Femur (tissue), 1 donor: ENCODE data around the gene TEF.

Source experiments
- DNase-seq: peaks from one replicate; pipeline ENCODE4 v3.0.0-alpha.2; 2017

The TEF gene, protein sequence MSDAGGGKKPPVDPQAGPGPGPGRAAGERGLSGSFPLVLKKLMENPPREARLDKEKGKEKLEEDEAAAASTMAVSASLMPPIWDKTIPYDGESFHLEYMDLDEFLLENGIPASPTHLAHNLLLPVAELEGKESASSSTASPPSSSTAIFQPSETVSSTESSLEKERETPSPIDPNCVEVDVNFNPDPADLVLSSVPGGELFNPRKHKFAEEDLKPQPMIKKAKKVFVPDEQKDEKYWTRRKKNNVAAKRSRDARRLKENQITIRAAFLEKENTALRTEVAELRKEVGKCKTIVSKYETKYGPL

DNA sequence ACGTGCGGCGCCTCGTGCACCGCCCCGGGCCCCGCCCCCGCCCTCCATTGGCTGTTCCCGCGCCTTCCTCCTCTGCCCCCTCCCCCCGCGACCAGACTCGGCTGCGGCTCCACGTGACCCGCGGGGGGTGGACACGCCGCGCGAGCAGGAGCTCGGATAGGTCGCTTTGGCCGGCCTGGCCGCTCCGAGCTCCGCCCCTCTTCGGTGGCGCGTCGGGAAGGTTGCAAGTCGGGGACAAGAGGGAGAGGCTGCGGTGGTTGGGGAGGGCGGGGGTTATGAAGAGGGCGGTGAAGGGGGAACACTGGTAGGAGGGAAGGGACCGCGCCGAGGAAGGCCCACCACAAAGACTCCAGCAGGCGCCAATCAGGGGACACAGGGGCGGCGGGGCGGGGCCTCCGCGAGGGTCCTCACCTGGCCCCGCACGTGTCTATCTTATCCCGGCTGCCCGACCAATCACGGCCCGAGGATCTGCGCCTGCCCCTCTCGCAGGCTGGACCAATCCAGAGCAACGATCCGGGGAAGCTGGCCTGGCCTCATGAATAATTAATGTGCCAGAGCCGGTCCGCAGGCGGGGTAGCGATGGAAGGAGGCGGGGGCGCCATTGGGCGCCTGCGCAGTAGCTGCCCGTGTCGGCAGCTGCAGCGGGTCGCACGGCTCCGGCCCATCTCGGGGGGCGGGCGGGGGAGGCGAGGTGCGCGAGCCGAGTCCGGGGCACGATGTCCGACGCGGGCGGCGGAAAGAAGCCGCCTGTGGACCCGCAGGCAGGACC is at the start of gene TEF:
TEF (plus strand) TSS at position 614 of the 769 bp plus-strand sequence; CDS start at position 717, 103 bp downstream.
- DNase-seq = peak; percentile 99

DNA sequence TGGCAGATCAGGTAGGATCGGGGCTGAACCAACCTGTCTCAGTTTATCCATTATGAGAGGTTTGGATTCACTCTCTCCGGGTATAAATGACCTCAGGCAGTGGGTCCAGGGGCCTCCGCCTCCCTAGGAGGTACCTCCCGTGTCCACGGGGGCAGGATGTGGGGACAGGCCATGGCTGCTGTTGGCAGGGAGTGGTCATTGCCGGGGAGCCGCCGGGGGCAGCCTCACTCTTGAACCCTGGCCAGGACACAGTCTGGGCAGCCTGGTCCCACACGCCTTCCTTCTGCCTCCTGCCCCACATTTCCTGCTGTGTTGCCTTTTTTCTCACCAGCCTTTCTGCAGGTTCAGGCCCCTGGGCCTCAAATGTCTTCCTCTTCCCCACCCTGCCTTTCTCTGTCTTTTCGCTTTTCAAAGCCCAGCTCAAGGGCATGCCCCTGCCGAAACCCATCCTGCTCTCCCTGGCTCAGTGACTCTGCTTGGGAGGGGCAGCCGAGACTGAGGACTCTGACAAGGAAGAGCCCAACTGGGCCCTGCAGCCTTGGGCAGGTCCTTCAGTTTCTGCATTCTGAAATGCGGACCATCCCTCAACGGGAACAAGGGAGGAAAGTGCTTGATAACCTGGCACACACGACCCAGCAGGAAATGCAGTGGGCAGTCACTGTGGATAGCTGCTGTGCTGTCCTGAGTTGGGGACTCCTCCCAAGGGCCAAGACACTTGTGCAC is 49.4 kb upstream of the TEF start:
- DNase-seq = no peak

DNA sequence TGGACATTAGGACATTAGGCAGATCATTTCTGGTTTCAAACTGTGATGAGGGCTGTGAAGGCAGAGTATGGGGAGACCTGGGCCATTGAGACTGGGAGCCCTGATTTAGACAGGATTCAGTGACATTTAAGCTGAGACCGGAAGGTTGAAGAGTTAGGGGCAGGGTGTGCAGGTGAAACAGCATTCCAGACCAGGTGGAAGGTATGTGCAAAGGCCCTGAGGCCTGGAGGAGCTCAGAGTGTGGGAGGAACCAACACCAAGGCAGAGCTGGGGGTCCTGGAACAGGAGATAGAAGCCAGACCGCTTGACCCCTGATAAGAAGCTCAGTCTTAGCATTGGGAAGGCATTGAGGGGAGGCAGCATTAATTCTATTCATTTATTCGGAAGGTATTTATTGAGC is 47.9 kb upstream of the TEF start:
- no peak for DNase-seq

DNA sequence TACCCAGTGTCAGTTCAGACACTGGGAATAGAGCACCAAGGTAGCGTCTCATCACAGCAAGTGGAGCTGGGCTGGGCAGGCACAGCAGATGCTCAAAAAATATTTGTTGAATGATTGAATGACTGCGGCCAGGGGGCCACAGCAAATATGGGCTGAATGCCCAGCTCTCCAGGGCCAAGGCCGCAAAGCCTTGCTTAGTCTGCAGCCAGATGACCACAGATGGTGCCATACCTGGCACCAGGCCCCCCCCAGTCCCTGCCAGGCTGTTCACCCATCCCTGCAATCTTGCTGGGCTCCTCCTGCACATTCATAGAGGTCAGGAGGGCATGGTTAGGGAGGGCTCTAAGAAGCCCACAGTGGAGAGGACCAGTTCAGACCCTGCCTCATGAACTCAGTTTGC is 47.5 kb upstream of the TEF start:
- no peak for DNase-seq

DNA sequence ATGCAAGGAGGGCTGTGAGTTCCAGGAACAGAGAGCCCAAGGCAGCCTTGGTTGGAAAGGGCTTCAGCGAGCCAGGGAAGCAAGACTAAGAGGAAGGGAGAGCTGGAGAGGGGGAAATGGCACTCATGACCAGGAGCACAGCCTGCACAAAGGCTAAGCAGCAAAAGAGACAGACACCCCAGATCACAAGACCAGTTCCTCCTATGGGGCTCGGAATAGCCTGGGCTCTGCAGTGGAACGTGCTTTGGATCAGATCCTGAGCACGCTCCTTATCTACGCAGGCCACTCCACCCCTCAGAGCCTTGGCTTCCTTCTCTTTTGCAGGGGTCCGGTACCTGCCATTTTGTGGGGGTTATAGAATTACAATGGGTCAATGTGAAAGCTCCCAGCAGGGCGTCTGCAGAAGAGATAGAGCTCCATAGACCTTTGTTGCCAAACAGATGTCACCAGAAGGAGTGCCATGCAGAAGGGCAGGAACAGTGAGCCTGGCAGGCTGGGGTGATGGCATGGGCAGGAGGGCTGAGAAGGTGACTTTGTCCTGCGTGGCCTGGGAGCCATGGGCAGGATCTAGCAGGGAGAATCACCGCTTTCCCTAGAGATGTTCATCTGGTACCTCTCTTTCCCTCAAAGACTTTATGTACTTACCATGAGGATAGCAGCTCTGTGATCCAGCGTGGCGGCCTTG is 46.6 kb upstream of the TEF start:
- no peak for DNase-seq

DNA sequence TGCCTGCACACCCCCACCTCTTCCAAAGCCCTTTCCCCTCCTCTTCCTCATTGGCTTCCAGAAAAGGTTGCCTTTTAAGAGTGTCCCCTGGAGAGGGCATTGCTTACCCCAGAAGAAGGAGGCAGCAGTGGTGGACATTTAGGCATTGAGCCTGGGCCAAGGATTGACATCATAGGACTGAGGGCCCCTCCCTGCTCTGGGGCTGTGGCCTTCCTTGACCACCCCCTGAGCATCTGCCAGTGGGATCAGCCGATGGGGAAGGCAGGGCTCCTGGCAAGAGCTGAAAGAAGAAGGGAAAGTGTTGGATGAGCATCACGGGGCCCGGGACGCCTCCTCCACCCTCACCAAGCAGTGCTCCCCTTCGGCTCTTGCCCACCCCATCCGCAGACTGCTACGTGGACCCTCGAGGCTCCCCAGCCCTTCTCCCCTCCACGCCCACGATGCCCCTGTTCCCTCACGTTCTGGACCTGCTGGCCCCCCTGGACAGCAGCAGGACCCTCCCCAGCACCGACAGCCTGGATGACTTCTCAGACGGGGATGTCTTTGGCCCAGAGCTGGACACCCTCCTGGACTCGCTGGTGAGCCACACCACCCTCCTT is 43.0 kb upstream of the TEF start:
- no peak for DNase-seq

DNA sequence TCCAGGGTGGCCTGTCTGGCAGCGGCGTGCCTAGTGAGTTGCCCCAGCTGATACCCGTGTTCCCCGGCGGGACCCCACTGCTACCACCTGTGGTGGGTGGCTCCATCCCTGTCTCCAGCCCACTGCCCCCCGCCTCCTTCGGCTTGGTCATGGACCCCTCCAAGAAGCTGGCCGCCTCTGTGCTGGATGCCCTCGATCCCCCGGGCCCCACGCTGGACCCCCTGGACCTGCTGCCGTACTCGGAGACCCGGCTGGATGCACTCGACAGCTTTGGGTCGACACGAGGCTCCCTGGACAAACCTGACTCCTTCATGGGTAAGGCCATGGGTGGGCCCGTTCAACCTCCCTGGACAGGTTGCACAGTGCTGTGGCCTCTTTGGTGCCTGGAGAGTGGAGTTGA is 41.9 kb upstream of the TEF start:
- no peak for DNase-seq

DNA sequence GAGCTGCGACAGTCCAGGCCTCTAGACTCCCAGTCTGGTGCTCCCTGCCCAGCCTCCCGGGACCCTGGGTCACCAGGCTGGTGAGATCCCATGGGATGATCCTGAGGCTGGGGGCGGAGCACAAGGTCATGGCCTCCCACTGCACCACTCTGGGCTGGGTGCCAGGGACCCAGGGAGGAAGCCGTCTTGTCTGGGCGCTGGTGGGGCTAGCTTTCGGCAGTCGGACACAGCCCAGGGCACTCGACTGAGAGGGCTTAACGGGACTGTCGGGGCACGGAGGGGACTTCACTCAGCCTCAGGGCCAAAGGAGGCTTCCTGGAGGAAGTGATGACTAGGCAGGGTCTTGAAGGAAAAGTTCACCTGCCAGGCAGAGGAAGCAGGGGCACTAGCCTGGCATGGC is 41.4 kb upstream of the TEF start:
- DNase-seq = no peak

DNA sequence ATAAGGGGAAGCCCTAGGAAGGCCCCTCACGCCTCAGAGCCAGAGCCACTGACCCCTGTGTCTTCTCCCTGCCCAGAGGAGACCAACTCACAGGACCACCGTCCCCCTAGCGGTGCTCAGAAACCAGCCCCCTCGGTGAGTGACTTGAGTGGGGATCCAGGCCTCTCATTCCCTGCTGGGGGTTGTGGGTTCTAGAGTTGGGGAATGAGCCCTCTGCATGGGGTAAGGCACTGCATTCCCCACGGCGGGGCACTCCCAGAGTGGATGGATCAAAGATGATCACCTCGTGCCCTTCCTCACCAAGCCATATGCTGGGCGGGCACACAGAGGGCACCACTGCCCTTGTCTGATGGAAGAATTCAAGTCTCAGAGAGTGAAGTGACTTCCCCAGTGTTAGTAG is 40.7 kb upstream of the TEF start:
- no peak for DNase-seq

DNA sequence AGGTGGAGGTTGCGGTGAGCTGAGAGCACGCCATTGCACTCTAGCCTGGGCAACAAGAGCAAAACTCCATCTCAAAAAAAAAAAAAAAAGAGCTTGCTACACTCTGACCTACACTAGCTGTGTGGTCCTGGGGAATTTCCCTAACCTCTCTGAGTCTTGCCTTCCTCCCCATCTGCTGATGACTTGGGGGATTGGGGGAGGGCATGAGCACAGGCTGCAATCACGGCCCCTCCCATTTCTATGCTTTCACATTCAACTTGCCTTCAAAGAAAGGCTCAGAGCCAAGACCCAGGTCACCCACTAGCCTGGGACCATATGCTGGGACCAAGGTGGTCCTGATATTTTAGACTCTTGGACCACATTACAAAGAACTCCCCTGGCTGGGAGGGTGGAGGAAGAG is 39.8 kb upstream of the TEF start:
- no peak for DNase-seq

DNA sequence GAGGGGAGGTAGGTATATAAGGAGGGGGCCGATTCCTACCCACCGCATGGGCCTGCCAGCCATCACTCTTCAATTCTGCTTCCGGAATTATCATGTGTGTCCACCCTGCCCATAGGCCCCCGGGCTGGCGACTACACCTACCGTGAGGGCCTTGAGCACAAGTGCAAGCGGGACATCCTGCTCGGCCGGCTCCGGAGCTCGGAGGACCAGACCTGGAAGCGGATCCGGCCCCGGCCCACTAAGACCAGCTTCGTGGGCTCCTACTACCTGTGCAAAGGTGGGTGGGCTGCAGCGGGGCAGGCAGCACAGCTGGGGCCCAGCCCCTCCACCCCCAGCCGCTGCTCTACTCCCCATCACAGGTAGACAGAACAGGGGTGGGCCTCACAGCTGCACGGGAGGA is 38.4 kb upstream of the TEF start:
- DNase-seq = no peak

DNA sequence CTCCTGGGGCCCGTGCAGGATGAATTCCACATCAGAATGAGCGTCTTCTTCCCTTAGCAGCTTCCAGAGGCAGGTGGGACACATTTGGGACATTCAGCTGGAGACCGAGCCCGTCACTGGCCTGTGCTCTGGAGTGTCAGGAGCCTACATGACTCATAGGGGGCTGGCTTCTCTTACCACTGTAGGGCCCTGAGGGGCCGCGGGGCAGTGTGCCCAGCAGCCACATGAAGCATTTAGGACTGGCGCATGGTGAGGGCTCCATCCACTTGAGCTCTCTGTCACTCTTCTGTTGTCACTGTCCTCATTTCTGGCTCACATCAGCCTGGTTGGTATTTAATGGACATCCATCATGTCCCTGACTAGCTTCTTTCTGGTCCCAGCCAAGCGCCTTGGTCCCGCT is 38.0 kb upstream of the TEF start:
- no peak for DNase-seq

DNA sequence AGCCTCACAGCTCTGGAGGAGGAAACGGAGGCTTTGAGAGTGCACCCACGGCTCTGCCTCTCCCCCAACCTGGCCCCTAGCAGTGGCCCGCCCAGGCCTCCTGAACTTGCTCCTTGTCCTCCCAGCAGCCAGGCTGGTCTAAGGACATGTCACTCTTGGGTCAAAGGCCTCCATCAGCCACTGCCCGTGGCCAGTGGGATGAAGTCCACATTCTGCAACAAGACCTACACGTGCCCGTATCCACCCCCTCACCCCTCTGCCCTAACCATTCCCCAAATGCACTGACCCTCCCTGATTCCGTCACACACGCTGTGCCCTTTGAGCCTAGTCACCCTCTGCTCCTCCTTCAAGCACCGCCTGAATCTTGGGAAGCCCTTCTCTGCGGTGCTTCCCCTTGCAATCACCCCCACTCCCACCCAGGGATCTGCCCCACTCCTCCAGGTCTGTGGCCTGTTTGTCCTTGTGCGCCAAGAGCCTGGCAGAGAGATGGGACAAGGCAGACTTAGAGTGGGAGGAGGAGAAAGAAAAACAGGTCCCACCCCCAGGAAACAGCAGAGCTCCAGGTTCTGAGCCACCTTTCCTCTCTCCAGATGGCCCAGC is 37.5 kb upstream of the TEF start:
- DNase-seq = no peak

DNA sequence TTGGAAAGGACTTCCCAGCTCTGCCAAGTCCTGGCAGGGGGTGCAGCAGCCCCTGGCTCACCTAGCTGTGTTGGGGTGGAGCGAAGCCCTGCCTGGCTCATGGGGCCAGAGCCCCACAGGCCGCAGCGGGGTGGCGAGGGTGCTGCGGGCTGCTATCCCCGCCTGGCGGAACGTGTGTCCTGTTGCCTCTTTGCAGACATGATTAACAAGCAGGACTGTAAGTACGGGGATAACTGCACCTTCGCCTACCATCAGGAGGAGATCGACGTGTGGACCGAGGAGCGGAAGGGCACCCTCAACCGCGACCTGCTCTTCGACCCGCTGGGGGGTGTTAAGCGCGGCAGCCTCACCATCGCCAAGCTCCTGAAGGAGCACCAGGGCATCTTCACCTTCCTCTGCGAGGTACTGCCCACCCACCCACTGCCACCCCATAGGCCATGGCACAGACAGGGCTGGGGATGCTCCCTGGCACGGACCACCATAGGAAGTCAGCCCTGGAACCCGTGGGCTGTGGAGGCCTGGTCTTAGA is 35.9 kb upstream of the TEF start:
- DNase-seq = no peak

DNA sequence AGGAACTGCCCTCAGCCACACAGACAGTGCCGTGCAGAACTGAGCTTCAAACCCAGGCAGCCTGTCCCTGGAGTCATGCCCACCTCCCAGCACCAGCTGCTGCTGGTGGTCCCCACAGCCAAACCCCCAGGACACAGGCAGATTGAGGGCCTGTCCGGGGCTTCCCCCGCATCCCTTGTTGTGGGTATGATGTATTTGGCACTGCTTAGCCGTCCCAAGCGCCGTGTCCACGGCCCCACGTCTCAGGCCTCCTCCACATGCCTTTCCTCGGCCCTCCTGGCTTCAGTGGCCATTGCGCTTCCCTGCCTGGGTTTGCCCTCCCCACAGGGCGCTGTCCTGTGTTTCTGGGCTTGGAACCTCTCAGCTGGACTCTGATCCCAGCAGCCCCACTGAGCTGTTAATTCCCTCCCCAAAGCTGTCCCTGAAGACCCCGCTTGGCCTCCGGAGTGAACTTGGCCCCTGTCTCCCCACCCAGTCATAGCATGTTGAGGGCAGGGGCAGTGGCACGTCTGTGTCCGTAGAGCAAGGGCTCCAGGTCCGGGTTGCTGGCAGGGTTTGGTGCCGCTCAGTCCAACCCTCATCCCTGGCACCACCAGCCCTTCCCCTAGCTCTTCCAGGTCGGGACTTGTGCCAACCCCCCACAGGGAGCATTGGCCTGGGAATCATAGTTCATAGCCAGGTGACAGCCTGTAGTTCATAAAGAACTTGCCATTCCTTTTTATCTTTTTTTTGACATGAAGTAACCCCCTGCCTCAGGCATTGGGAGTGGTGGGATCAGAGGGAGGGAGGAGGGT is 34.5 kb upstream of the TEF start:
- no peak for DNase-seq

DNA sequence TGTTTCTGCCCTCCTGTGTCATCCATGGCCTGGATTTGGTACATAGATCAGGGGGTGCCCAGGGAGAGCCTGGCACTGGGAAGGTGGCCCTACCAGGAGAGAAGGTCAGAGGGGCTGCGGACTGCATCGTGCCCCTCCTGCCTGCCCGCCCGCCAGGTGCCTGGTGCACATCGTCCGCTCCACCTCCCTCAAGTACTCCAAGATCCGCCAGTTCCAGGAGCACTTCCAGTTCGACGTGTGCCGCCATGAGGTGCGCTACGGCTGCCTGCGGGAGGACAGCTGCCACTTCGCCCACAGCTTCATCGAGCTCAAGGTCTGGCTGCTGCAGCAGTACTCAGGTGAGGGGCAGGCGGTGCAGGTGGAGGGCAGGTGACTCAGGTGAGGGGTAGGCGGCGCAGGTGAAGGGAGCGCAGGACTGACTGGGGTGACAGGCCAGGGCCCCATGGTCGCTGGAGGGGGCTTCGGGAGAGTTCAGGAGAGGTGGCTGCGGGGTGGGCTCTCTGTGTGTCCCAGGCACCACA is 32.7 kb upstream of the TEF start:
- DNase-seq = no peak

DNA sequence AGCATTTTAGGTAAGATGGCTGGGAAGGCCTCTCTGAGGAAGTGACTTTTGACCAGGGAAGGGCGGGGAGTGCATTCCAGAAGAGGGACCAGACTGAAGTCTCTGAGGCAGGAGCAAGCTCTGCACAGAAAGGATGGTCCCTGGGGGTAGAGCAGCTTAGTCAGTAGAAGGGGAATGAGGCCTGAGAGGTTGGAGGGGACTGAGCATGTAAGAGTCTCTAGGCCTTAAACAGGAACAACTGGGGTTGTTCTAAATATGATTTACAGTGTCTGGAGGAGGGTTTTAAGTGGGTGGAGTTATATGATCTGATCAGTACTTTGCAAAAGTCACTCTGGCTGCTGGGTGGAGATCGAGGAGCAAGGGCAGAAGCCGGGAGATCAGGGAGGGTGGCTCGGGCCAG is 31.7 kb upstream of the TEF start:
- no peak for DNase-seq

DNA sequence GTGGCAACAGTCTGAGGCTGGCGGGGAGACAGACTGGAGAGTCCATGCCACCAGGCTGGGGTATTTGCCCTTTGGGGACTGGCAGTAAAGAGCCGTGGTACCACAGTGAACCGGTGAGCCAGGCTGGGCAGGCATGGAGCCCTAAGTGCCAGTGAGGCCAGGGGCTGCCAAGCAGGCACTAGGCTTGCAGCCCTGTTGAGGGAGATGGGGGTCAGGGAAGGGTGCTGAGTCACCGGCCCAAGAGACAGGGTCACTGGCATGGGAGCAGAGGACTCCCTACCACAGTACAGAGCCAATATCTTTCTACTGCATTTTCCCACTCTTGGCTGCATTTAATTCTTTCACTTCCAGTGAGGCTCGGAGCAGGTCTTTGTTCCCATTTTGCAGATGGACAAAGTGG is 30.7 kb upstream of the TEF start:
- DNase-seq = no peak

DNA sequence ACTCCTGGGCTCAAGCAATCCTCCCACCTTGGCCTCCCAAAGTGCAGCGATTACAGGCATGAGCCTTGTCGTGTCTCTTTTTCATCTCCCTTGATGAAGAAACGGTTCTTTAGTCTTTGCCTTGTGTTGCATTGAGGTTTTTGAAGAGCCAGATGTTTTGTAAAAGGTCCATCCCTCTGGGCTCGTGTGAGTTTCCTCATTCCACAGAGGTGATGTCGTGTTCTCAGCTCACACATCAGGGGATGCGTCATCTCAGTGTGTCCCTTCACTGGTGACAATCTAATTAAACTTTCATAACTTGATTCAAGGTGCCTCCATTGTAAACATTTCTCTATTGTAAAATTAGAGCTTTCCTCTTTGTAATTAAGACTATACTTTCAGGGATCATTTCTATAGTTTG is 29.7 kb upstream of the TEF start:
- DNase-seq = no peak

DNA sequence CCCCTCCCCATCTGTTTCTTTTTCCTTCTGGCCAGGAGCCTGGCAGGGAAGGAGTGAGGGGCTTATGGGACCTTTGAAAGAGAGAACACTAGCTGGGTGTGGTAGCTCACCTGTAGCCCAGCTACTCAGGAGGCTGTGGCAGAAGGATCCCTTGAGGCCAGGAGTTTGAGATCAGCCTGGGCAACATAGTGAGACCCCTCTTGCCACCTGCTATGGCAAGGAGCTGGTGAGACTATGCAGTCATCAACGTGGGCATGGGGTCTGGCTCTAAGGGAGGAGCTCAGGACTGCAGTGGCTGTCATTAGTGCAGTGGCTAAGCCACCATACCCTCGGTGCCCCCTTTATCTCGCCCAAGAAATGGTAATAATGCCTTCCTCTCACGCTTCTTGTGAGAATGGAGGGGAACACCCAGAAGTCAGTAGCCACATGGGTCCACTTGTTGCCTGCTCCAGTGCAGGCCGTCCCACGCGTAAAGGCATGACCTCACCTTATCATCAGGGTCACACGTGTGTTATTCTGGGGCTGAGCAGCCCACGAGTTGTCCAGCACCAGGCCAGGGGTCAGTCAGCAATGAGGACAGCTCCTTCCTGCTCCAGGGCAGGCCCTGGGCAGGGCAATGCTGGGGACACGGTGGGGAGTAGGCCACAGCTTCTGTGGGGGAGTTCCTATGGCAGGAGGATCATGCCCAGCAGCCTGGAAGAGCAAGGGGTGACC is 27.7 kb upstream of the TEF start:
- no peak for DNase-seq

DNA sequence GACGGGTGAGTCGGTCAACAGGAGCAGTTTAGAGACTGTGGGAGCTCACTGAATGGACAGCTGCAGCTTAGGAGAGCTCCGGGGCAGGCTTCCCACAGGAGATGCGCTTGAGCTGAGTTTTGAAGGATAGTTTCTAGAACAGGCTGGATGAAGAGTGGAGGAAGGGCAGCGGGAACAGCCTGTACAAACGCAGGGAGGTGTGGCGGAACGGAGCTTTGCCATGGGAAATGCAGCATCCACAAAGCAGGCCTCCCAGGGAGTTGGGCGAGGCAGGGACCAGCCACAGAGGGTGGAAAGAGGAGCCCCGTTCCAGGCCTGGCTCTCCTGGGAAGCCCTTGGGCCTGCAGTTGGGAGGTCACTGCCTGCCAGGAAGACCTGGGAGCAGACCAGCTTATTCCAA is 26.8 kb upstream of the TEF start:
- DNase-seq = no peak
